ENCODE data around the gene IGSF9.

IGSF9 gene

GRCh38 chr1:159895836-159896545, 49.4 kb downstream of the IGSF9 start:
- DNase-seq, result no peak

GRCh38 chr1:159895286-159895685, 50.1 kb downstream of the IGSF9 start:
- DNase-seq, result no peak

GRCh38 chr1:159892944-159893343, 52.5 kb downstream of the IGSF9 start:
- no peak for DNase-seq

GRCh38 chr1:159891275-159892157, 53.9 kb downstream of the IGSF9 start:
- peak; percentile 72 for DNase-seq

GRCh38 chr1:159890390-159890789, 55.0 kb downstream of the IGSF9 start:
- DNase-seq, result no peak

- no peak for DNase-seq
These were observed 55.6 kb downstream of the IGSF9 start for GRCh38 chr1:159889821-159890252.

GRCh38 chr1:159889202-159889601, 56.2 kb downstream of the IGSF9 start:
- no peak for DNase-seq

- no peak for DNase-seq
These were observed 61.1 kb downstream of the IGSF9 start for GRCh38 chr1:159884296-159884695.

GRCh38 chr1:159883134-159883533, 62.3 kb downstream of the IGSF9 start:
- no peak for DNase-seq

GRCh38 chr1:159882527-159882862, 62.9 kb downstream of the IGSF9 start:
- DNase-seq, result no peak

GRCh38 chr1:159881622-159882526, 63.5 kb downstream of the IGSF9 start:
- no peak for DNase-seq

- no peak for DNase-seq
These were observed 65.0 kb downstream of the IGSF9 start for GRCh38 chr1:159880430-159880829.

- no peak for DNase-seq
These were observed 65.4 kb downstream of the IGSF9 start for GRCh38 chr1:159879977-159880376.

- DNase-seq, result no peak
These were observed 66.3 kb downstream of the IGSF9 start for GRCh38 chr1:159879136-159879535.

- DNase-seq, result no peak
These were observed 67.5 kb downstream of the IGSF9 start for GRCh38 chr1:159877695-159878444.
